ENCODE data around the gene TNNT2. TPM values are rescaled to one million over a fixed set of nuclear protein-coding genes. Genes with fewer than 3 reads are reported as not detected.

Gene TNNT2
- total RNA-seq, 1 donor: not detected

GRCh38 chr1:201310251-201310985 lies 67.1 kb downstream of the TNNT2 start:
- Histone ChIP-seq H2AFZ (ENCODE audit: low read length) (no peak overlapping the region), H3K9me3 (ENCODE audit: low read depth, low read length) (no peaks in the 10 kb centered on the region), H3K27ac (ENCODE audit: low read depth, low read length) (no peak overlapping the region), H3K4me3 (ENCODE audit: insufficient read depth, low read length) (no peak overlapping the region), H3K79me2 (ENCODE audit: insufficient read depth, low read length) (no peaks in the 10 kb centered on the region), H3K4me1 (ENCODE audit: insufficient read depth, low read length) (peaks cover 17% of the 10 kb centered on the region), H3K27me3 (ENCODE audit: insufficient read depth, low read length) (peaks cover under 1% of the 10 kb centered on the region), H3K36me3 (ENCODE audit: insufficient read depth, low read length) (no peaks in the 10 kb centered on the region), H4K20me1 (ENCODE audit: insufficient read depth, low read length) (no peaks in the 10 kb centered on the region), H3K4me2 (ENCODE audit: insufficient read depth, low read length) (no peak overlapping the region)
- TF ChIP-seq CTCF (IDR thresholded peaks at IDR 0.05; ENCODE audit: extremely low read depth, low read depth, low read length): no peak
- no peak for DNase-seq (ENCODE audit: insufficient read length, low spot score, missing footprints)

- H3K36me3 ChIP-seq (ENCODE audit: insufficient read depth, low read length): no peaks in the 10 kb centered on the region
- H3K27me3 ChIP-seq (ENCODE audit: insufficient read depth, low read length): peaks cover 3% of the 10 kb centered on the region
- H2AFZ ChIP-seq (ENCODE audit: low read length): no peak overlapping the region
- no peaks in the 10 kb centered on the region for H3K79me2 ChIP-seq (ENCODE audit: insufficient read depth, low read length)
- H3K27ac ChIP-seq (ENCODE audit: low read depth, low read length): no peak overlapping the region
- H4K20me1 ChIP-seq (ENCODE audit: insufficient read depth, low read length): no peaks in the 10 kb centered on the region
- H3K4me3 ChIP-seq (ENCODE audit: insufficient read depth, low read length): no peak overlapping the region
- H3K9me3 ChIP-seq (ENCODE audit: low read depth, low read length): no peaks in the 10 kb centered on the region
- DNase-seq (ENCODE audit: insufficient read length, low spot score, missing footprints): peak; percentile 94
- H3K4me2 ChIP-seq (ENCODE audit: insufficient read depth, low read length): no peak overlapping the region
- TF ChIP-seq CTCF (IDR thresholded peaks at IDR 0.05; ENCODE audit: extremely low read depth, low read depth, low read length): no peak
- peaks cover 17% of the 10 kb centered on the region for H3K4me1 ChIP-seq (ENCODE audit: insufficient read depth, low read length)
These were observed 68.1 kb downstream of the TNNT2 start for GRCh38 chr1:201309416-201309815.

Other genes with a start within 250 kb of the TNNT2 start
- gene TMEM9, start 223.2 kb downstream of the TNNT2 start, total RNA-seq: 38.9 and 45.6 TPM in 2 replicates
- gene IGFN1, start 186.9 kb downstream of the TNNT2 start, total RNA-seq: under 0.01 TPM in 2 replicates
- gene PKP1, start 94.2 kb downstream of the TNNT2 start, total RNA-seq: under 0.01 TPM in 2 replicates
- gene LAD1, start 21.6 kb upstream of the TNNT2 start, total RNA-seq: not detected in 2 replicates
- gene TNNI1, start 44.0 kb upstream of the TNNT2 start, total RNA-seq: not detected in 2 replicates
- 116 and 134 TPM in 2 replicates for gene PHLDA3, start 91.5 kb upstream of the TNNT2 start, total RNA-seq
- 389 and 480 TPM in 2 replicates for gene CSRP1, start 129.4 kb upstream of the TNNT2 start, total RNA-seq
- 47.0 and 47.1 TPM in 2 replicates for gene NAV1, start 161.4 kb upstream of the TNNT2 start, total RNA-seq